GM19372 (cell line): ENCODE data around the gene SLC39A11.
"Not testable (repeated sequence)": the region's sequence is repeated elsewhere in the genome, so short reads cannot be mapped to it uniquely, and the experiment has no call there.

ENCODE experiments used
- ATAC-seq: cut with Tn5 transposase; IDR thresholded peaks from one replicate; pipeline ENCODE4 v1.9.1; 2021; ENCODE audit warnings: mild to moderate bottlenecking, low read depth, moderate library complexity; ENCODE audit not compliant: unreplicated experiment

SLC39A11 gene

DNA sequence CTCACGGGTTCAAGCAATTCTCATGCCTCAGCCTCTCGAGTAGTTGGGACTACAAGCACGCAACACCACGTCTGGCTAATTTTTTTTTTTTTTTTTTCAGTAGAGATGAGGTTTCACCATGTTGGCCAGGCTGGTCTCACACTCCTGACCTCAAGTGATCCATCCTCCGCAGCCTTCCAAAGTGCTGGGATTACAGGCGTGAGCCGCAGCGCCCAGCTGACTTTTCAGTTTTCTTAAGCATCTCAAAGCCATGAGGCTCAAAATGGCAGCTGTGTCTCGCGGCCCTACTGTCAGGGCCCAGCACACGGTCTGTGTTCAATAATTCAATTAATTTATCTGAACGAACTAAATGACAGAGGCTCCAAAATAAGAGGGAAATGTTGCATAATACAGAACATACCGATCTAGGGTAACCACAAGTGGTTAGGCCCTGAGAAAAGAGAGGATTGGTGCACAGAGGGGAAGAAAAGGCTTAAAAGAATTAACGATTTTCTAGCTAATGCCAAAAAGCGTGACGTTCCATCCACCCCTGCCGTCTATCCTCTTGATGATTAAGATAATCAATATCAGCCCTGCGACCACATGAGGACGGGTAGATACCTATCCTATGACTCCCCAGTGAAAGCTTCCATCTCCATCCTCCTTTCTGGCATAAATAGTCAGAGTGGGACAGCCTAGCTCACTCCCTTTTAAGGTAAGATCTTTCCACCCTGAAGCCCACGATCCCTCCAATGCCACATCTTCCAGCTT, 136.9 kb downstream of the SLC39A11 start:
- no peak for ATAC-seq

GRCh38 chr17:72954579-72954978, 137.9 kb downstream of the SLC39A11 start:
- ATAC-seq = no peak

- no peak for ATAC-seq
These were observed 138.9 kb downstream of the SLC39A11 start for GRCh38 chr17:72953621-72954020.

DNA sequence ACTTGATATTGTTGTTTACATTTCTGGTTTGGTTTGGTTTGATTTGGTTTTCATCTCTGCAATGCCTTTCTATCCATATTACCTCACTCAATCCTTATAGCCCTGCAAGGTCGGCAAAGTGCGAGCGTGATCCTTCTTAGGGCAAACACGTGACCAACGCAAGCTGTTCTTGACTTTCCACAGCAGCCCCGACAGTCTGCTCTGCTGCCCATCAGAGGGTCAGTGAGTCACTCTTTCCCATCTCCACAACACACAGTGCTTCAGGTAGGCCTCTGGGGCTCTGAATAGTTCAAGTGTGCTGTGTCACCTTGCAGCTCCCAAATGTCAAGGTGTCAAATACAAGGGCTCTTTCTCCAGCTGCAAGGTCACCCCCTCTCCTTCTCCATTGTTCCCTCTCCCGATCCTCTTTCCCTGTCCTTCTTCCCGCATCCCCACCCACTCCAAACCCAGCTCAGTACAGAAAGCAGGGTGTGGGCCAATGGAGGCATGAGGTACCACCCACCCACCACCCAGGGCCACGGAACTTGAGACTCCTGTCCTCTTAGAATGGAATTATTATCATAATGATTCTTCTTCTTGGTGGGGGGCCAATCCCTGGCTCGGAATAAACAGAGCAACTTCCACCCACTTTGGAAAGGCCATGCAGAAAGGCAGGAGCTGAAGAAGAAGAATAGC, 139.7 kb downstream of the SLC39A11 start:
- ATAC-seq = no peak

DNA sequence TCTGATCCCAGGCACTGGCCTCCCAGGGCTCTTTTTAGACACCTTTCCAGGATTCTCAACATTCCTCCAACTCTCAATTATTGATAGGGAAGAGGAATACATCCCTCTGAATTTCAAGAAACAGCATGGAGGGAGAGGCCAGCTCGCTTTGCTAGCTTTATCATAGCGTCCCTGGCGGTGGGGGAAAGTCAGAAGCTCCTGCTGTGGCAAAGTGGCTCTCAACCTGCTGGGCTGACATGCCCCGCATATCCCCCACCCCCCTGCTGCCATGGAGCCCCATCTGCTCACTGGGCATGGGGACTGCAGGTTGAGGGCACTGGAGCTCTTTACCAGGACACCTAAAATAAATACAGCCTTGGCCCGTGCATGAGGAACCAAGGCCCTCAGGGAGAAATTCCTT, 140.3 kb downstream of the SLC39A11 start:
- no peak for ATAC-seq

GRCh38 chr17:72950242-72950931, 142.1 kb downstream of the SLC39A11 start:
- no peak for ATAC-seq

DNA sequence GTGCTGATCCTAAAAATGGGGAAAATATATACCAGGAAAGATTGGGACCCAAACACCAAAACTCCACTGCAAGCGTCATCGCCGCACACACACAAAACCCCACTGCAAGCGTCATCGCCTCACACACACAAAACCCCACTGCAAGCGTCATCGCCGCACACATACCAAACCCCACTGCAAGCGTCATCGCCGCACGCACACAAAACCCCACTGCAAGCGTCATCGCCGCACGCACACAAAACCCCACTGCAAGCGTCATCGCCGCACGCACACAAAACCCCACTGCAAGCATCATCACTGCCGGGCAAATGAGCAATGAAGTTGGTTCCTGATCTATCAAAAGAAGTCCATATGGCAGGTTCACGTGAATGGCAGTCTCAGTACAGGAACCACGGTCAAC, 144.4 kb downstream of the SLC39A11 start:
- no peak for ATAC-seq

DNA sequence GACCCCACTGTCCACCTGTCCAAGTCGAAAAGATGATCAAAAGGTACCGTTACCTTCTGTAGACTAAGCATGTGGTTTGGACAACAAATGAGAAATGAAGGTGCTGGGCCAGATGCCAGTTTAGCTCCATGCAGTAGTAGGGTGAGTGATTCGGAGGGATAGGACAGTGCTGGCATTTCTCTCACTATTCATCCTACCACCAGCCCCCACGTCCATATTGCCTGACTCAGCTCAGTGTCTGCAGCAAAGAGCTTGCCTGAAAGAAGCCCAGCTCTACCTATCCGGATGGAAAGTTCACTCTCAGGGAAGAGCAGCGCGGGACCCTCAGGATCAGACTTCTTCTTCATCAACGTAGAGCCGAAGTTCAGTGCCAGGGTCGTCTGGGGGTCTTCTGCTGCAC, 145.0 kb downstream of the SLC39A11 start:
- ATAC-seq = no peak

DNA sequence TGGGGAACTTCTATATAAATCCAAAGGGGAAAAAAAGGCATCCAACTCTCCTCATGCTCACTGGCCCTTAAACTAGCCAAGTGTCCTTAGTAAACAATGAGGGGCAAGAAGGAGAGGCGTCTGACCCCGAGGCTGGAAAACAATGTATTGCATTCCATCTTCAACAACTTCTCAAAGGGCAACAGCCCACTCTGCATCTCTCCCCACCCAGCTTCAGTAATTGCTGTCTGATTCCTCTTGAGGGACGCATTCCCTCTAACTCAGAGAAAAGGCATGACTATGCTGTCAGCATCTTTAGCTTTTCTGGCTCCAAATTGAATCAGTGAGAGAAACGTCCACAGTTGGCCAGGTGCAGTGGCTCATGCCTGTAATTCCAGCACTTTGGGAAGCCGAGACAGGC, 145.8 kb downstream of the SLC39A11 start:
- ATAC-seq = no peak

DNA sequence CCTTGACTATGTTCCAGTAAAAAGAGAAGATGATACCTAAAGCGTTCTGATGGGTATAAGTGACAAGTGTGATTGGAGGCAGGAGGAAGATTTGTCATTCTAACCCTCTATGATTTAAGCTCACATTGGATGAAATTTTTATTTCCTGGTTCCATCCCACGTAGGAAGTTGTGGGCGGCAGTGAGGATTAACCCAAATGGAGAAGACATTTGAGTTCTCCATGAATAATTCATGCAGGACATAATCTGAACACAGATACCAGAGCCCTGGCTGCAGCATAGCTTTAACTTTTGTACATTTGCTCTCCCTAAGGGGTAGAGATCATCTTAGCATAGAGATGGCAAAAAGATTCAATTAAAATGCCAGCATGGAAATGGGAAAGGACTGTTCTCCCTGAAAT, 146.3 kb downstream of the SLC39A11 start:
- no peak for ATAC-seq

- ATAC-seq = no peak
These were observed 147.0 kb downstream of the SLC39A11 start for GRCh38 chr17:72945473-72945872.

GRCh38 chr17:72943826-72944689, 148.4 kb downstream of the SLC39A11 start:
- ATAC-seq = no peak

GRCh38 chr17:72942579-72942978, 149.9 kb downstream of the SLC39A11 start:
- no peak for ATAC-seq

DNA sequence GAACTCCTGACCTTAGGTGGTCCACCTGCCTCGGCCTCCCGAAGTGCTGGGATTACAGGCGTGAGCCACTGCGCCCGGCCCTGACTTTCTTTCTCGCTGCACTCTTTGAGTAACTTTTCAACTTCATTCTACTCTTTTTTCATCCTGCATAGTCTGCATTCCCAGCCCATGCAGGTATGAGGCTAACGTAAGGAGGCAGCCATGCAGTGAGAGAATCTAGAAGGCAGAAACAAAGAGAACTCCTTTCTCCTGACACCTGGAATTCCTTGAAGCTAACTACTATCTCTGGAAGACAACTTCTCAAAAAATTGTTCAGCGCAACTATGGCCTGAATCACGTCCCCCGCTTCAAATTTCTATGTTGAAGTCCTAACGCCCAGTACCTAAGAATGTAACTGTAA, 152.0 kb downstream of the SLC39A11 start:
- no peak for ATAC-seq

DNA sequence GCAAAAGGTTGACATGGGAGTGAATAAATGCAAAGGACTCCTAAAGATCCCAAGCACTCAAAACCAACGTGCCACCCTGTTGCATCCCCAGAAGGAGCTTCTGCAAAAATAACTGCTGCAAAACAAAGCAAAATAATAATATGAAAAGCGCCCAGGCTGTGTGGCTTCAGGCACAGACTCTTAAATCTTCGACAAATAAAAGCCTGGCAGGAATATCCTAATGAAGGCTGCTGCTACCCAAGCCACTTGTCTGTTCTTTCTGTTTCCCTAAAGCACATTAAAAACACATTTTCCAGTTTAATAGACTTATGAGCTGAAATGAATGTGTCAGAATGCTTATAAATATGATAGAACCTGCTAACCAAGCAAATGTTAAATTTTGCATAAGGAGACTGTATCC, 154.0 kb downstream of the SLC39A11 start:
- ATAC-seq = no peak

GRCh38 chr17:72937707-72938106, 154.8 kb downstream of the SLC39A11 start:
- ATAC-seq = no peak

DNA sequence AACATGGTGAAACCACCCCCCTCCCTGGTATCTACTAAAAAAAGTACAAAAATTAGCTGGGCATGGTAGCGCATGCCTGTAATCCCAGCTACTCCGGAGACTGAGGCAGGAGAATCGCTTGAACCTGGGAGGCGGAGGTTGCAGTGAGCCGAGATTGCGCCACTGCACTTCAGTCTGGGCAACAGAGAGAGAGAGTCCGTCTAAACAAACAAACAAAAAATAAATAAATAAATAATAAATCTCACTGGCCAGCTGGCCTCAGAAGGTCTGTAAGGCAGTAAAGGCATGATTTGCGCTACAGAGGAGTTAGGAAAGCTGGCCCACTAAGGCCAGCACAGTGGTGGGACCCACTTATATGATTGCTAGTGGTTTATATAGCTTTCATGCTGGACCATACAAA, 155.2 kb downstream of the SLC39A11 start:
- not testable (repeated sequence) for ATAC-seq

DNA sequence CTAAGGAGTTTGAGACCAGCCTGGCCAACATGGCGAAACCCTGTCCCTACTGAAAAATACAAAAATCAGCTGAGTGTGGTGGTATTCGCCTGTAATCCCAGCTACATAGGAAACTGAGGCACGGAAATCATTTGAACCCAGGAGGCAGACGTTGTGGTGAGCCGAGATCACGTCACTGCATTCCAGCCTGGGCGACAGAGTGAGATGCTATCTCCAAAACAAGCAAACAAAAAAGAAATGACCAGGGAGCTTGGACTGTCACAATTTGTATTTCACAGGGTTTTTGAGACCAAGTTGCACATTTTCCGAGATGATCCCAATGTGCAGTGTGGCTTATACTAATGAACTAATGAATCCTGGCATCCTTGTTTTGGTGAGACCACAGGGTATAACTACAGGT, 156.5 kb downstream of the SLC39A11 start:
- ATAC-seq = no peak

DNA sequence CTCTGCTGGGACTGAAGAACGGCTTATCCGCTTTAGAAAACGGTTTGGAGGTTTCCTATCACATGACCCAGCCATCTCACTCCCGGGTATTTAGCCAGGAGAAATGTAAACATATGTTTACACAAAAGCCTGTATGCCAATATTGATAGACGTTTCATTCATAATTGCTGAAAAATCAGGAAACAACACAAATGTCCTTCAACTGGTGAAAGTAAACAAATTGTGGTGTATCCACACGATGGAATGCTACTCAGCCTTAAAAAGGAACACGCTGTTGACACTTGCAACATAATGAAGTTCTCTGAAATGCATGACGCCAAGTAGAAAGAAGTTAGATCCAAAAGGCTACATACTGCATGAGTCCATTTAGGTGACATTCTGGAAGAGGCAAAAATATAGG, 157.6 kb downstream of the SLC39A11 start:
- no peak for ATAC-seq

GRCh38 chr17:72931635-72932034, 160.9 kb downstream of the SLC39A11 start:
- ATAC-seq = peak; percentile 17

GRCh38 chr17:72931163-72931562, 161.3 kb downstream of the SLC39A11 start:
- ATAC-seq = peak; percentile 96
